GM12875 (cell line): ENCODE results near the gene SRGAP2.
"Not testable (repeated sequence)": the region's sequence is repeated elsewhere in the genome, so short reads cannot be mapped to it uniquely, and the experiment has no call there.

Experiments
- H3K4me3 ChIP-seq: one replicate; pipeline ENCODE4 v1.5.1; 2011; ENCODE audit warnings: low read depth, low read length, control low read depth

Gene SRGAP2

DNA sequence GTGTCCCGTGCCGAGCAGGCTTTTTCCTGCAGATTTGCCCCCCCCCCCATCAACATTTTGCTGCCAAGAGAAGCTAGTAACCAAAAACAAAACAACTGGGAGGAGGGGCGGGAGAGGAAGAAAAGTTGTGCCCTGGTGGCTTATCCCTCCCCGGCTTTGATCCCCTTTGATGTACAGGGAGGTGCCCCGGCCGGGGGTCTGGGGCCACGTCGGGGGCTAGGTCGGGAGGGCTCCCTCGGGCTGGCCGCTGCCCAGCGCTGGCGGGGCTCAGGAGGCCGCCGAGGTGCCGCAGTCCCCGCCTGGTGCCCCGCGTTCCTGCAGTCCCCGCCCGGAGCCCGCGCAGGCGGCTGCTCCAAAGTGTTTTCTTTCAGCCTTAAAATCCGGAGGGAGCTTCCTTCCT, 1.5 kb downstream of the SRGAP2 start:
- peak overlapping the region; percentile 19 for H3K4me3 ChIP-seq

GRCh38 chr1:206205569-206205968, 2.2 kb downstream of the SRGAP2 start:
- H3K4me3 ChIP-seq, result not testable (repeated sequence)

- H3K4me3 ChIP-seq, result not testable (repeated sequence)
Observed at GRCh38 chr1:206210802-206211201, 7.5 kb downstream of the SRGAP2 start.

DNA sequence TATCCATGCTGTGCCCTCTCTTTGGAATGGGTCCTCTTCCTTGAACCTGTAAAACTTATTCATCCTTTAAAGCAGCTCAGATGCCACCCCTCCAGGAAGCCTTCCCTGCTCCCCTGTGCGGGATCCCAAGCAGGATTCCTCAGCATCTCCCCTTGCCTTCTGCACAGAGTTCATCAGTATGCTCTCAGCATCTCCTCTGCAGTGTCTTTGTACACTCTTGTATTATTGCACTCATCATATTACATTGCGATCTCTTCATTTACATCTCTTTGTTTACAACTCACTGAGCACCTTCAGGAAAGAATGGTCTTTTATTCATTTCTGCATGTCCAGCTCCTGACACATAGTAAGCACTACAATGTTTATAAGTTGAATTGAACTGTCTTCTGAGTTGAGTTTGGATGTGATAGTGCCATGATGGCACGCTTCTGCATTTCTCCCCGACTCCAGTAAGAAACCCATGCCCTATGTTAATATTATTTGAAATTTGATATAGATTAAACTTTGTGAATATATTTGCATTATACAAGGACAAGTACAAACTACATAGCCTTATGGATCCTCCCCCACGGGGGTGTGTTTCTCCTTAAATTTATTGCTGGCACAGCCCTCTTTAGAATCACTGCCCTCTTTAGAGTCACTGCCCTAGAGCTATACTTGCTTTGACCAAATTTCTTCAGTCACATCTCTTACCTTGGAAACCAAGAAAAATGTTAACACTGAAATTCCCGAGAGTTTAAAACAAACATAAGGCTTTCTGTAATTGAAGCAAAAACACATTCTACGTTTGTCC, 12.5 kb downstream of the SRGAP2 start:
- not testable (repeated sequence) for H3K4me3 ChIP-seq

DNA sequence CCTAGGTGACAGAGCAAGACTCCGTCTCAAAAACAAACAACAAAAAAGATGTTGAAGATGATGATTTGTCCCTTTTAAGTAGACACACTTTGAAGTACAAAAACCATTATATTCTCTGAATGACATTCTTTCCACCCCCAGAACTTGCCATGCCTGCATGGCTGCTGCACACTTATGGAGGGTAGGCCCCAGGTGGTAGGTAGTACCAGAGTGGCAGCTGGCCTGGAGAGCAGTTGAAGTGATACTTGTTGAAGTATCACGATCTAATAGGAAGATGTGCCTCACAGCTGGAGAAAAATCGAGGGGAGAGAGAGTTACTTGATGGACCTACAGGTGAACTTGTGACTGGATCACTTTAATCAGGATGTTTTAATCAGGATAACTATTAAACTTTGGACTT, 14.9 kb downstream of the SRGAP2 start:
- H3K4me3 ChIP-seq, result not testable (repeated sequence)

DNA sequence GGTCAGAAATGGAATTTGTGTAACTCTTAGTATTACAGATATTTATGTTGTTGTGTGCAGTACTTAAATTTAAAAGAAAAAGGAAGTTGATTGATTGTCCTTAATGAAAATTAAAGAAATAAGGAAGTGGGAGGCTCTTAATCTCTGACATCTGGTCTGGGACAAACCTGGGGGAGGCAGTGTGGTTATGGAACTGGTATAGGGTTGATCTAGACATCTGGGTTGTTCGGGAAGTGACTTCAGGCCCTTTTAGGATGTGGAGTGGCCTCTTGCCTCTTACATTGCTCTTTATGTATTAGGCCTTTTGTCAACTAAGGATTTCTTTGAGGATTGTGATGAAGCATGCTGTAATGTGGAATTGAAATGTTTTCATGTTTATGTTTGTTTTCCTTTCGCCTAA, 15.4 kb downstream of the SRGAP2 start:
- not testable (repeated sequence) for H3K4me3 ChIP-seq

- H3K4me3 ChIP-seq, result not testable (repeated sequence)
Observed at GRCh38 chr1:206219514-206220331, 16.4 kb downstream of the SRGAP2 start.

GRCh38 chr1:206220332-206221000, 17.1 kb downstream of the SRGAP2 start:
- H3K4me3 ChIP-seq, result not testable (repeated sequence)

DNA sequence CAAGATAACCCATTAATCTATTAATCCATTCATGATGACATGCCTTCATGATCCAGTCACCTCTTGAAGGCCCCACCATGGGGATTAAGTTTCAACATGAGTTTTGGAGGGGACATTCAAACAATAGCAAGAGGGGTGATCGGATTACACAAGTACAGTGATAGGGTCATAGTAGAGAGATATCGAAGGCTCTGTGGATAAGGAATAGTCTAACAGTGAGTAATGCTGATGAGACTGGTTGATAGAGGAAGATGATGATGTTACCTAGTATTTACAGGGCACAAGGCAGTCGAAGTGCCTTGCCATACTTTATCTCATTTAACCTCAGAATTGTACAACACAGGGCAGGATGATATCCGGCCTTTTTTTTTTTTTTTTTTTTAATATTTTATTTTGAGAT, 18.2 kb downstream of the SRGAP2 start:
- not testable (repeated sequence) for H3K4me3 ChIP-seq

DNA sequence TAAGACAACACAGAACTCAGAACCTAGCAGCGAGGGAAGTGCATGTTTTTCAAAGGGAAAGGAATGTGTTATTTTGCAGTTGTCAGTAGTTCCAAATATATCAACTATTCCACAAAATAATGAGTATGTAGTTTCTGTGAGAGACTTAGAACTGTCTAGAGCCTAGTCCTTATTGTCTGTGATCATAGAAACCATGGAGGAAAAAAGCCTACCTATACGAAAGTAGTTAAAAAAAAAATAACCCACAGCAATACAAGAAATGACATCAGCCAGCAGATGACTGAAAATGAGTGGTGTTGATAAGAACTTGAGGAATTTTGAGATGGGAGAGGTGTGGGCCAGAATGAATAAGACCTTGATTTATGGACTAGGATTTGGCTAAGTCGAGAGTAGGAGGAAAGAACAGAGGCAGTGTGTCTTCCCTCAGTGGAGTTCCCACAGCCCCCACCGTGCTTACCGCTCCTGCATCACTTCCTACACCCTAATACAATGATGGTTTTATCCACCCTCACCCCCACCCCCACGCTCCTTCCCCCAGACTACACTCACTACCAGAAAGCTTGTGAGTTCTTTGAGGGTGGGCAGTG, 20.9 kb downstream of the SRGAP2 start:
- not testable (repeated sequence) for H3K4me3 ChIP-seq

DNA sequence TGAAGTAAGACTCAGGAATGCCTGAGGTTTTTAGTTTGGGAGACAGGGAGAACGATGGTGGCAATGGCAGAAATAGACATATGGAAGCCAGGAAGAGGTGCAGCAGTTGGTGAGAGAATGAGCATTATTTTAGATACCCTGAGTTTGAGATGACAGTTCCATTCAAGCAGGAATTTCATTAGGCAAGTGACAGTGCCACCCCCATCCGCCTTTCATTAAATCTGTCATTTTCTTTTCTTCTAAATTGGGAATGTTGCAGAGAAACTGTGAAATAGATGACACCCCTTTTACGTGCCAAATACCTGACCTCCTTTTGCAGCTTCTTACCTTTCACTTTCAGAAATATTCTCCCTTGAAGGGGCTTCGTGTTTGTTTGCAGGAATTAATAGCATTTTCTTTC, 22.0 kb downstream of the SRGAP2 start:
- not testable (repeated sequence) for H3K4me3 ChIP-seq

GRCh38 chr1:206226886-206227285, 23.5 kb downstream of the SRGAP2 start:
- not testable (repeated sequence) for H3K4me3 ChIP-seq

- not testable (repeated sequence) for H3K4me3 ChIP-seq
Observed at GRCh38 chr1:206229286-206229685, 25.9 kb downstream of the SRGAP2 start.

DNA sequence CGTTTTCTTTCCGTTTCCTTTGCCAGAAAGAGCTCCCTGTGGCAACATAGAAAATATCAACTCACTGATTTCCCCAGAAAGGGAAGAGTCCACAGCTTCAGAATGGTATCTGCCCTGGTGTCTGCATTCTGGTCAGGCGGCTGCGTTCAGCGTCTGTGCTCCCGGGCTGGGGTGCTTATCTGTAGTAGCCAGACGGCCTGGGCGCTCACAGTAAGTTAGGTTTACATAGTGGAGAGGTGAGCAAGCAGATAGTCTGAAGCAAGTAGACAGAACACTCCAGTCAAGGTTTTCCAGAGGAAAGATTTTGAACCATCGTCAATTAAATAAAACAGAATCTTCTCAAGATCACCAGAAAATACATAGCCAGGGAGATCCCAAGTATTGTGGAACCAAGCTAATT, 28.6 kb downstream of the SRGAP2 start:
- not testable (repeated sequence) for H3K4me3 ChIP-seq

GRCh38 chr1:206232970-206233645, 29.8 kb downstream of the SRGAP2 start:
- not testable (repeated sequence) for H3K4me3 ChIP-seq

GRCh38 chr1:206234189-206234916, 31.0 kb downstream of the SRGAP2 start:
- H3K4me3 ChIP-seq, result not testable (repeated sequence)

DNA sequence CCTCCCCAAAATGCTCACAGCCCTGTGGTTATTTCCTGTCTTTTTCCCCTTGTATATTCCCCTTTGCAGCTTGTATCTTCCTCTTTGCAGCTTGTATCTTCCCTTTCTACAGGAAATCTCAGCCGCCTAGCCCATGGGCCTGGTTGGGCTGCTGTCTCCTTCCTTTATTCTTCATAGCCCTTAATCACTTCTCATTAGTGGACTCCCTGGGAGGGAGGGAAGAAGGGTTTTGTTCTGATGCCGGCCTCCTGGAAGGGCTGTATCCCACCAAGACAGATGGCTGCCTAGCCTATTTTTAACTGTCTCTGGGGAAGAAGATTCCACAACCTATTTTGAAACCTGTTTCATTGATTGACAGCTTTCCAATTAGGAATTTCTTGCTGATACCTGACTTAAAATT, 31.8 kb downstream of the SRGAP2 start:
- H3K4me3 ChIP-seq, result not testable (repeated sequence)

DNA sequence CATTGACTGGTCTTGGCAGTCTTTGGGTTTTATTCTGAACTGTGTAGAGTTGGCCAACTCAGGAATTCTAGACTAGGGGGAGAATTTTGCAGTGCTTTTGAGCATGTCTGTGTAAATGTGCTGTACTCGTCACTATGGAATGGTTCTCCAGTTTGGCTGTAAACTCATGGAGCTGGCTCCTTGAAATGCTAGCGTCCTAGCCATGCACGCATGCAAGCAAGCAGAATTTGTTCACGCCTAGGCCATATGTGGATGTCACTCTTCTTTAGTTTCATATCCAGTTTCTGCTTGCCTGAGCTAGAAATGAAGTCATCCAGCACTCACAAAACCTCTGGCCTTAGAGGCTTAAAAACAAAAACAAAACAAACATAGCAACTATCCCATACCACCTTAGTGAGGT, 36.9 kb downstream of the SRGAP2 start:
- H3K4me3 ChIP-seq, result not testable (repeated sequence)

- not testable (repeated sequence) for H3K4me3 ChIP-seq
Observed at GRCh38 chr1:206243335-206243734, 40.0 kb downstream of the SRGAP2 start.

GRCh38 chr1:206245479-206245878, 42.1 kb downstream of the SRGAP2 start:
- H3K4me3 ChIP-seq, result not testable (repeated sequence)
